HPDE6-E6E7 (cell line): ENCODE results near the gene TLX3.

ENCODE experiments used
- DNase-seq: peaks from one replicate; pipeline ENCODE4 v3.0.0; 2011; ENCODE audit warnings: missing footprints; ENCODE audit errors: extremely low spot score

The TLX3 gene

DNA sequence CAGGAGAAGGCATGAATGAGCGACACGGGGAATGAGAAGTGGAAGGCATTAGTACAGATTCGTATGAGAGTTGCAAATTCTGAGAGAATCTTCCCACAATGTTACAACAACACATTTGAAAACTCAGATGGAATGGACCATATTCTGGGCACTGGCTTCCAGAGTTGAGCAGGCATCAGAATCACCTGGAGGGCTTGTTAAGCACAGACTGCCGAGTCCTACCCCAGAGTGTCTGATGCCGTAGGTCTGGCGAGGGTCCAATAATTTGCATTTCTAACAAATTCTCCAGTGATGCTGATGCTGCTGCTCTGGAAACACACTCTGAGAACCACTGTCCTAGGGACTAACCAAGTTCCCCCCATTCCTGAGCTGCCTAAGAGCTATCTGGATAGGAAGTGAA lies 2.9 kb upstream of the TLX3 start:
- DNase-seq, result no peak

GRCh38 chr5:171306781-171307591 lies 2.1 kb upstream of the TLX3 start:
- DNase-seq, result no peak

DNA sequence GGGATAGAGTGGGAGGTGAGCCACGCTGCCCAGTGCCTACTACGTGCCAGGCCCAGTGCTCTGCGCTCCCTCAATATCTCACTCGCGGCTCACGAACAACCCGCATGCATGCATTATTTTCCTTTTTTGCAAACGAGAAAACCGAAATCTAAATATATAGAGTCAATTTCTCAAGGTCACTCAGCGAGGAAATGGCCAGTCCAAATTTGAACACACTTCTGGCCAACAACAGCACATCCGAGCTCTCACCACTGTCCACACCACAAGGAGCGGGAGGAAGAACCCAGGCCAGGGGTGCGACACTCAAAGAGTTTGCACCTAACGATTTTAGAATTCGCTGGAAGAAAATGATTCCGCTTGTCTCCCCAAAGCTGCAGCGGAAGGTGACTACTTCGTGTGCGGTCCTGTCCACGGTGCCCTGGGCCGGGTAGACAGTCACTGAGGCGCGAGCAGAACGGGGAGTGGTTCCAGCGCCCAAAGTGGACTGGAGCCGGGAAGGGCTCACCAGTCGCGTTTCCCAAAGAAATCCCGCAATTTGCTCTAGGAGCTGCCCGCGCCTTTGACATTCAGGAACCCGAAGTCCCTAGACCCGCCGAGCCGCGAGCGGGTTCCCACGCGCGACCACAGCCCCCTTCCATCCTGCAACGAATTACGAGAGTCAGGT lies 1.1 kb upstream of the TLX3 start:
- DNase-seq, result no peak

DNA sequence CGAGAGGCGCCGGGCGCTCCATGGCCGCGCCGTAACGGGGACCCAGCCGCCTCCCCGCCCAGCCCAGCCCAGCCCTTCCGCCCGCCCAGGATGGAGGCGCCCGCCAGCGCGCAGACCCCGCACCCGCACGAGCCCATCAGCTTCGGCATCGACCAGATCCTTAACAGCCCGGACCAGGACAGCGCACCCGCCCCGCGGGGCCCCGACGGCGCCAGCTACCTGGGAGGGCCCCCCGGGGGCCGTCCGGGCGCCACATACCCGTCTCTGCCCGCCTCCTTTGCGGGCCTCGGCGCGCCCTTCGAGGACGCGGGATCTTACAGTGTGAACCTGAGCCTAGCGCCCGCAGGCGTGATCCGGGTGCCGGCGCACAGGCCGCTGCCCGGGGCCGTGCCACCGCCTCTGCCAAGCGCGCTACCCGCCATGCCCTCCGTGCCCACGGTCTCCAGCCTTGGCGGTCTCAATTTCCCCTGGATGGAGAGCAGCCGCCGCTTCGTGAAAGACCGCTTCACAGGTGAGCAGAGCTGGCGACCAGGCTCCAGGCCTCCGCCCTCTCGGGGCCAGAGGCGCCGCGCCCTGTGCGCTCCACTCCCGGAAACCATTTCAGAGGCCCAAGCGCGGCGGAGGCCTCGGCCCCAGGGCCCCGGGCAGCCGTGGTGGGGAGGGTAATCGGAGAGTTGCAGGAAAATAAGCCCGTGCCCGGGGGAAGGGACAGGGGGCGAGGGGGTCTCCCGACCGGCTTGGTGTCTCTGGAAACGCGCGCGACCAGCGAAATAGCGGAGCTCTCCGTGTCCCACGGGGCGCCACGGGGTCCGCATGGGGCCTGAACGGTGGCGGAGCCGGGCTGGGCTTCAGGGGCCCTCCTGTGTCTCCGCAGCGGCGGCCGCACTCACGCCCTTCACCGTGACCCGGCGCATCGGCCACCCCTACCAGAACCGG lies 496 bp downstream of the TLX3 start:
- DNase-seq, result no peak

DNA sequence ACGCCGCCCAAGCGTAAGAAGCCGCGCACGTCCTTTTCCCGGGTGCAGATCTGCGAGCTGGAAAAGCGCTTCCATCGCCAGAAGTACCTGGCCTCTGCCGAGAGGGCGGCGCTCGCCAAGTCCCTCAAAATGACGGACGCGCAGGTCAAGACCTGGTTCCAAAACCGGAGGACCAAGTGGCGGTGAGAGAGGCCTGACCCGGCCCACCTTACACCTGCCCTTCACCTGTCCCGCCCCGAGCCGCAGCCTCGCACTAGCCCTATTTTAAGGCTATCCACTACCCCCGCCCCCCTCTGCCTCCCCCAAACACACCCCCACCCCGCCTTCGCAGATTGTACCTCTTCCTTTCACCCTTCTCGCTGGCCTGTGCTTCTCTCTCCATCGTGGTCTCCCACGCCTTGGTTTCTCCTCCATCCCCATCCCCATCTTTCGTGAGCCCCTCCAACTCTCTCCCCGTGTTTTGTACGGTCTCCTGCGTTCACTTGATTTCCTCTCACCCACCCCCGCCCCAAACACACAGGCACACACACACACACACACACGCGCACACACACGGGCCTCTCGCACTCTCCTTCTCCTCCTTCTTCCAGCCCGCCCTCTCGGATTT lies 1.3 kb downstream of the TLX3 start:
- no peak for DNase-seq

GRCh38 chr5:171310819-171311321 lies 1.8 kb downstream of the TLX3 start:
- DNase-seq, result no peak

- DNase-seq, result no peak
Measured at GRCh38 chr5:171311322-171312077, 2.5 kb downstream of the TLX3 start.

DNA sequence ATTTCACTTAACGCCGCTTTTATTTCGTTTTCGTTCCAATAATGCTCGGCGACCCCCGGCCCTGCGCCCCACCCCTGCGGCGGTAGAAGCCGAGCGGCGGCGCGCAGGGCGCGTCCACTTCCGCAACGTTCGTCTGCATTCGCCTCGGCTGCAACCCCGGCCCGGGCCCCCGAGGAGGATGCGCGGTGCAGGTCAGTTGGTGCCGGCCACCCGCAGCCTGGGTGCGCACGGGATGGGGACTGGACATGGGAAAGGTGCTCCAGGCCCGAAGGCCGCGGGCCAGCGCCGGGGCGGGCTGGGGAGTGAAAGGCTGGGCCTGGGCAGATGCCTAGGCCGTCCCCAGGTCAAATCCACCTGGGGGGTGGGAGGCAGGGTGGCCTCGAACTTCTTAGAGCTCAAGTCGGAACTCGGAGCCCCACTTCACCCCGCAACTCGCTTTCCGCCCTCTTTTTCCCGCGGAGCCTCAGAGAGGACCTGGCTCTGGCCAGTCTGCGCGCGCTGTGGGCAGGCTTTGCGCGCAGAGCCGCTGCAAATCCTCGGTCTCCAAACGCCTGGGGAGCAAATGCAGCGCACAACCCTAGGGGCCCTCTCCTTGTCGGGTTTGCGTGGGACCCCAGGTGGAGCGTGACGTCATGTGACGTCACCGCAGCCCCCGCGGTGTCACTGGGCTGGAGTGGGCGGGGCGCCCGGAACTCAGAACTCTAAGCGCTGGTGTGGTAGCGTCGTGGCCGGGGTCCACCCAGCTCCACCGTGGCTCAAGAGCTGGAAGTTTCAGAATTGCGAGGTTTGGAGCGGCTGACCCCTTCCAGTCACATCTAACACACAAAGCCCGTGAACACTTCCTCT lies 3.3 kb downstream of the TLX3 start:
- DNase-seq, result no peak

GRCh38 chr5:171313481-171314206 lies 4.6 kb downstream of the TLX3 start:
- DNase-seq, result no peak

DNA sequence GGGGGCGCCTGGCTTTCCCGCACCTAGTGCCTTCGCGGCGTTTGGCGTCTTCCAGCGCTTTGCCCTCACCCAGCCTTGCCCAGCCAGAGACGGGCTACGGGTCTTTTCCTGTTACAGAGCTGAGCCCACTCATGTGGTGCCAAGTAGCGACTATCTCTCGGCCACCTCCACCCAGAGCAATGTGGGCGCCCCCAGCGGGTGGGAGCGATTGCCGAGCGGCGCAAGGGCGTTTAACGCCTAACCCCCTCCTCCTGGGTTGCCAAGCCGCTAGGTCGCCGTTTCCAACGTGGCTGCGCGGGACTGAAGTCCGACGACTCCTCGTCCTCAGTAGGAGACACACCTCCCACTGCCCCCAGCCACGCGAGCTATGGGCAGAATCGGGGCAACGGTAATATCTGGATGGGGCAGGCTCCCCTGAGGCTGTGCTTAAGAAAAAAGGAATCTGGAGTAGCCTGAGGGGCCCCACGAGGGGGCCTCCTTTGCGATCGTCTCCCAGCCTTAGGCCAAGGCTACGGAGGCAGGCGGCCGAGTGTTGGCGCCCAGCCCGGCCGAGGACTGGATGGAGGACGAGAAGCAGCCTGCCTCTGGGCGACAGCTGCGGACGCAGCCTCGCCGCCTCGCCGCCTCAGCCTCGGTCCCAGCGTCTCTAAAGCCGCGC lies 5.8 kb downstream of the TLX3 start:
- no peak for DNase-seq

DNA sequence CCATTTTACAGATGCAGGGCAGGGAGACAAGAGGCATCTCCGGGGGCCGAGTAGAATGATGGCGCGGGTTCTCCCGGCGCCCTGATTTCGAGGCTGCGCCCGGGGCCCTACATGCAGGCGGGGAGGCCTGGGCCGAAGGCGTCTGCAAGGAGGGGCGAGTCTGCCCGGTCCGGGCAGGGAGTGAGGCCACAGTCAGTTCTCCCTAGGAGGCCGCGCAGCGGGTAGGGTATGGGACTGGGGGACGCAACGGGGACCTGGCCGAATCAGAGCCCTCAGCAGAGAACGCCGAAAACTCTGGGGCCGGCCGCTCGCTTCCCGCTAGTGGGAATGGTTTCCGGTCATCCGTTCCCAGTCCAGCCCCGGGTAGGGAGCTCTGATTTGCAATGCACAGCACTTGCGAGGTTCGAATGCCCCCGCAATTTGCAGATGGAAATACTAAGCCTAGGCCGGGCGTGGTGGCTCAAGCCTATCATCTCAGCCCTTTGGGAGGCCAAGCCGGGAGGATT lies 6.4 kb downstream of the TLX3 start:
- no peak for DNase-seq

DNA sequence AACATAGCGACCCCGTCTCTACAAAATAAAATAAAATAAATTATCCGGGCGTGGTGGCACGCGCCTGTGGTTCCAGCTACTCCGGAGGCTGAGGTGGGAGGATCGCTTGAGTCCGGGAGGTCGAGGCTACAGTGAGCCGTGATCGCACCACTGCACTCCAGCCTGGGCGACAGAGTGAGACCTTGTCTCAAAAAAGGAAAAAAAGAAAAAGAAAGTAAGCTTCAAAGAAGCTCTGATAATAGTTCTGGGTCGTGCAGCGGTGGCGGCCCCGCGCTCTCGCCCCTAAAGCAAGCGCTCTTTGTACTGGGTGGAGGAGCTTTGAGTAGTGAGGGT lies 6.8 kb downstream of the TLX3 start:
- DNase-seq, result no peak

GRCh38 chr5:171316258-171317121 lies 7.4 kb downstream of the TLX3 start:
- DNase-seq, result no peak

DNA sequence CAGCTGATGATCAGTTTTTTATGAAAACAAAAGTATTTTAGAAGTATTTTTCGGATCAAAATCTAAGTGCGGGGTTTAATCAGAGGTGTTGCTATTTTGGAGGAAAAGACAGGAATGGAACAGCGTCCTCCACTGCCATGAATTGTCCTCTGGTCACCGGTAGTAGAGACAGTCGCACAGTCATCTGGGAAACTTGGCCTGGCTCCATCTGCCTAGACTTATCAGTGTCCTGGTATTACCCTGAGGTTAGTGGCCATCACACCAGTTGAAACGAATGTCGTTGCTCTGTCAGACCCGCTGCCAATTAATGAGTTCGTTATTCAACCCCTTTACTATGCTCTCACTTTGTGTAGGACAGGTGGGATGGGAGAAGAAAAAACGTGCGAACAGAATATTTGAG lies 8.2 kb downstream of the TLX3 start:
- no peak for DNase-seq

GRCh38 chr5:171318026-171318425 lies 9.0 kb downstream of the TLX3 start:
- DNase-seq, result no peak

- DNase-seq, result no peak
Measured at GRCh38 chr5:171321447-171321846, 12.4 kb downstream of the TLX3 start.

DNA sequence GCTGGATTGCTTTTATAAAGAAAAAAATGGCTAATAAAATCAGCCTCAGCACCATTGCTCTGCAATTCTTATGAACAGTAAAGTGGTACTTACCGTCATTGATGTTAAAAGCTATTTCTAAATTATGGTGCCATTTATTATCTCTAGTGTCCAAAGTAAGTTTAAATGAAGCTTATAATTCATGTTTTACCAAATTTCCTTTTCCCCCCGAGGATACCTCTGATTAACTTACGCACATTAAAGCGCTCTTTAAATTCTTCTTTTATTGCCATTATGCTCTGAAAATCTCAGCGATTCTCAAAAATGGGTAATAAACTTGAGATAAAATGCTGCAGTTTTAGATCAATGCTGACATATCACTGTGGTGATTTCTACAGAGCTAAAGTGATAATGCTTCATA lies 13.5 kb downstream of the TLX3 start:
- no peak for DNase-seq

- DNase-seq, result no peak
Measured at GRCh38 chr5:171323007-171323406, 14.0 kb downstream of the TLX3 start.
